ENCODE results near the gene CLOCK. TPM values are rescaled to one million over a fixed set of nuclear protein-coding genes. Genes with fewer than 3 reads are reported as not detected.

CLOCK gene
- total RNA-seq, 1 experiment from 2014 or later: 9.5 TPM

- CTCF ChIA-PET: interaction anchor here (1.2 kb wide), 1 partner anchor 105 kb away, joined by 3 read pairs; no protein-coding TSS in a partner anchor
Measured at GRCh38 chr4:55549888-55550287, 3.2 kb upstream of the CLOCK start.

DNA sequence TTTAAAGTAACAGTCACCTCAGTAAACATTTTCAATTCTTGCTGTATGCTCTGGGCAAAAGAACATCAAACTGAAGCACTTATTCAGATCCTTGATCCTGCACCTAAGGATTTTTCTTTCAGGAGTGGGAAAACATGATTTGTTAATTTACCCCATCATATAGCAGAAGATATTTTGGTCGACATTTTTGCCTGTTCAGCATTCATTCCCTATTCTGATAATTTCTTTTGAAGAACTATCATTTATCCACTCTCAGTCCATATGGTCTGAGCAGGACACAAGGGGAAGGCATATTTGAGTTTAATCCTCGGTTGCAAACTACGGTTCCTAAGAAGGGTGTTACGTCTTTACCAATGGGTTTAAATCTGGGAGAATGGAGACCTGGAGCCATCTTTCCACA lies 1.2 kb upstream of the CLOCK start:
- no peak for DNase-seq
- ChIA-PET CTCF (no interaction called here), POLR2A (no interaction called here)
- Histone ChIP-seq H3K9me3 (no peaks in the 10 kb centered on the region), H3K36me3 (ENCODE audit: control insufficient read depth, insufficient read depth, low read length) (no peaks in the 10 kb centered on the region), H3K4me1 (peaks cover 19% of the 10 kb centered on the region), H3K27me3 (replicated peaks; ENCODE audit: control insufficient read depth, insufficient read depth, low read length) (no peaks in the 10 kb centered on the region), H3K4me3 (ENCODE audit: low read depth, low read length) (peak overlapping the region; percentile 82)
- Mint-ChIP-seq H3K27me3 (ENCODE audit: insufficient read depth, unreplicated experiment) (no peaks in the 10 kb centered on the region), H3K4me3 (ENCODE audit: unreplicated experiment) (peak overlapping the region; percentile 83), H3K36me3 (ENCODE audit: insufficient read depth, unreplicated experiment) (no peaks in the 10 kb centered on the region), H3K4me1 (ENCODE audit: low read depth, unreplicated experiment) (peaks cover 23% of the 10 kb centered on the region), H3K27ac (ENCODE audit: unreplicated experiment) (no peak overlapping the region), H3K9me3 (ENCODE audit: unreplicated experiment) (no peaks in the 10 kb centered on the region)
- TF ChIP-seq, protein P1, sequence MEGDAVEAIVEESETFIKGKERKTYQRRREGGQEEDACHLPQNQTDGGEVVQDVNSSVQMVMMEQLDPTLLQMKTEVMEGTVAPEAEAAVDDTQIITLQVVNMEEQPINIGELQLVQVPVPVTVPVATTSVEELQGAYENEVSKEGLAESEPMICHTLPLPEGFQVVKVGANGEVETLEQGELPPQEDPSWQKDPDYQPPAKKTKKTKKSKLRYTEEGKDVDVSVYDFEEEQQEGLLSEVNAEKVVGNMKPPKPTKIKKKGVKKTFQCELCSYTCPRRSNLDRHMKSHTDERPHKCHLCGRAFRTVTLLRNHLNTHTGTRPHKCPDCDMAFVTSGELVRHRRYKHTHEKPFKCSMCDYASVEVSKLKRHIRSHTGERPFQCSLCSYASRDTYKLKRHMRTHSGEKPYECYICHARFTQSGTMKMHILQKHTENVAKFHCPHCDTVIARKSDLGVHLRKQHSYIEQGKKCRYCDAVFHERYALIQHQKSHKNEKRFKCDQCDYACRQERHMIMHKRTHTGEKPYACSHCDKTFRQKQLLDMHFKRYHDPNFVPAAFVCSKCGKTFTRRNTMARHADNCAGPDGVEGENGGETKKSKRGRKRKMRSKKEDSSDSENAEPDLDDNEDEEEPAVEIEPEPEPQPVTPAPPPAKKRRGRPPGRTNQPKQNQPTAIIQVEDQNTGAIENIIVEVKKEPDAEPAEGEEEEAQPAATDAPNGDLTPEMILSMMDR (IDR thresholded peaks at IDR 0.05; ENCODE audit: insufficient read depth in 1 of 2, low read depth in 1 of 2, low read length in 1 of 2, severe bottlenecking in 1 of 2, unreplicated experiment in 1 of 2): no peak
- no TSS peak for BruUV-seq (replicated peaks)
- intact Hi-C loops (cut with micrococcal nuclease; ENCODE audit: unreplicated experiment): loop anchor here (2.0 to 10.0 kb wide), 5 partner anchors 21 to 201 kb away; partner anchors contain the start of gene SRD5A3

More at GRCh38 chr4:55549888-55550287, 3.2 kb upstream of the CLOCK start:
- Mint-ChIP-seq H3K27ac (ENCODE audit: unreplicated experiment) (no peak overlapping the region), H3K36me3 (ENCODE audit: insufficient read depth, unreplicated experiment) (no peaks in the 10 kb centered on the region), H3K9me3 (ENCODE audit: unreplicated experiment) (no peaks in the 10 kb centered on the region), H3K4me3 (ENCODE audit: unreplicated experiment) (no peak overlapping the region), H3K27me3 (ENCODE audit: insufficient read depth, unreplicated experiment) (no peaks in the 10 kb centered on the region), H3K4me1 (ENCODE audit: low read depth, unreplicated experiment) (peaks cover 23% of the 10 kb centered on the region)
- intact Hi-C loops (cut with micrococcal nuclease; ENCODE audit: unreplicated experiment): loop anchor here (5.0 to 10.0 kb wide), 4 partner anchors 113 to 365 kb away; partner anchors contain the start of gene SRD5A3
- Histone ChIP-seq H3K4me3 (ENCODE audit: low read depth, low read length) (no peak overlapping the region), H3K36me3 (ENCODE audit: control insufficient read depth, insufficient read depth, low read length) (no peaks in the 10 kb centered on the region), H3K27me3 (replicated peaks; ENCODE audit: control insufficient read depth, insufficient read depth, low read length) (no peaks in the 10 kb centered on the region), H3K4me1 (peaks cover 15% of the 10 kb centered on the region), H3K9me3 (no peaks in the 10 kb centered on the region)
- no peak for DNase-seq
- TF ChIP-seq, protein P1 (IDR thresholded peaks at IDR 0.05; ENCODE audit: insufficient read depth in 1 of 2, low read depth in 1 of 2, low read length in 1 of 2, severe bottlenecking in 1 of 2, unreplicated experiment in 1 of 2): no peak
- no TSS peak for BruUV-seq (replicated peaks)
- POLR2A ChIA-PET: interaction anchor here (0.6 kb wide), 1 partner anchor 174 kb away, joined by 7 read pairs; no protein-coding TSS in a partner anchor

DNA sequence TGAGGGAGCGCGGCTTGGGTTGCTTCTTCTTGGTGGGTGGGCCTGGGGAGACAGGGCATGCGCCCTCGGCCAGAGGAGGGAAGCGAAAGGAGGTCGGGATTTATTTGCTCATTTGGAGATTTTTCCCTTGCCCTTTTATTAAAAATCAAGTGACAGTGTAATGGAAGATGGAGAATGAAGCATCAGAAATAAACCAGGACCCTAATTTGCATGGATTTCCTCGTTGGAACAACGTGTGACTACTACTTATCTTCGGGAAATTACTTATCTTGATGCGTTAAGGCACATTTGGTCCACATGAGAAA lies 709 bp upstream of the CLOCK start:
- no peak for DNase-seq
- peaks cover 19% of the 10 kb centered on the region for H3K4me1 ChIP-seq
- no peaks in the 10 kb centered on the region for H3K9me3 ChIP-seq
- Mint-ChIP-seq H3K27me3 (ENCODE audit: insufficient read depth, unreplicated experiment) (no peaks in the 10 kb centered on the region), H3K4me1 (ENCODE audit: low read depth, unreplicated experiment) (peaks cover 23% of the 10 kb centered on the region), H3K27ac (ENCODE audit: unreplicated experiment) (peak overlapping the region; percentile 56), H3K9me3 (ENCODE audit: unreplicated experiment) (no peaks in the 10 kb centered on the region), H3K36me3 (ENCODE audit: insufficient read depth, unreplicated experiment) (no peaks in the 10 kb centered on the region), H3K4me3 (ENCODE audit: unreplicated experiment) (peak overlapping the region; percentile 83)
- H3K36me3 ChIP-seq (ENCODE audit: control insufficient read depth, insufficient read depth, low read length): no peaks in the 10 kb centered on the region
- no peaks in the 10 kb centered on the region for H3K27me3 ChIP-seq (replicated peaks; ENCODE audit: control insufficient read depth, insufficient read depth, low read length)
- peak overlapping the region; percentile 82 for H3K4me3 ChIP-seq (ENCODE audit: low read depth, low read length)
- ChIA-PET POLR2A (no interaction called here), CTCF (interaction anchor here (0.6 kb wide), 1 partner anchor 90 kb away, joined by 3 read pairs; no protein-coding TSS in a partner anchor)
- intact Hi-C loops (cut with micrococcal nuclease; ENCODE audit: unreplicated experiment): loop anchor here (2.0 to 10.0 kb wide), 5 partner anchors 21 to 200 kb away; partner anchors contain the start of gene SRD5A3
- TF ChIP-seq, protein P1 (IDR thresholded peaks at IDR 0.05; ENCODE audit: insufficient read depth in 1 of 2, low read depth in 1 of 2, low read length in 1 of 2, severe bottlenecking in 1 of 2, unreplicated experiment in 1 of 2): no peak
- TSS peak; percentile 46 for BruUV-seq (replicated peaks)
